ENCODE results near the gene DOCK3.
"Not testable (repeated sequence)": the region's sequence is repeated elsewhere in the genome, so short reads cannot be mapped to it uniquely, and the experiment has no call there.

DOCK3 gene

DNA sequence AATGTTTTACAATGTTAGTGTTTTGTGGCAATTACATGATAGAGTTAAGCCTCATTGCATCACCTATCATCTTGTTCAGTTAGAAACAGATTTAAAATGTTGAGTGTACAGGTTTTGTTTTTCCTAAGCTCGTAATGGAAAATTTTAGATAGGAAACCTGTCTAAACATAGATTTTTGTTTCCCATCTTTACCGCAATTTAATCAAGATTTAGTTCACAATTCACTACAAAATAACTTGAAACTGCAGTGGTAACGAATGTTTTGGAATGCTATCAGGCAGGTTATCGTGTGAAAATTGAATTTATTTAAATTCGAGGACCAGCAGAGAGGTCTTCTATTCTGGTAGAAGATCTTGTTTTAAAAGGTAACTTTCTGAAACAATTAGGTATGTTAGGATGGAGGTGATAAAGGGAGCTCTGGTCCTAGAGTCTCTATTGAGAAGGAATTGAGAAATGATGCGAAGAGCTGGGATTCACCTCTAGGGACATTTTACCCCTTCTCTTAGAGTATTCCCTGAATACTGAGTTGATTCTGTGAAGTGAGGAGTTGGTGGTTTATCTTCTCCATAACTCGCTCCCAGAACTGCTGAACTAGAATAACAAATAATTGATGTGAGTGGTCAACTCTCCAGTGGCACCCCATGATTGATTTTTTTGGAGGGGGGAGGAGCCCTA lies 1.4 kb downstream of the DOCK3 start:
- DNase-seq (ENCODE audit: low spot score), result no peak

DNA sequence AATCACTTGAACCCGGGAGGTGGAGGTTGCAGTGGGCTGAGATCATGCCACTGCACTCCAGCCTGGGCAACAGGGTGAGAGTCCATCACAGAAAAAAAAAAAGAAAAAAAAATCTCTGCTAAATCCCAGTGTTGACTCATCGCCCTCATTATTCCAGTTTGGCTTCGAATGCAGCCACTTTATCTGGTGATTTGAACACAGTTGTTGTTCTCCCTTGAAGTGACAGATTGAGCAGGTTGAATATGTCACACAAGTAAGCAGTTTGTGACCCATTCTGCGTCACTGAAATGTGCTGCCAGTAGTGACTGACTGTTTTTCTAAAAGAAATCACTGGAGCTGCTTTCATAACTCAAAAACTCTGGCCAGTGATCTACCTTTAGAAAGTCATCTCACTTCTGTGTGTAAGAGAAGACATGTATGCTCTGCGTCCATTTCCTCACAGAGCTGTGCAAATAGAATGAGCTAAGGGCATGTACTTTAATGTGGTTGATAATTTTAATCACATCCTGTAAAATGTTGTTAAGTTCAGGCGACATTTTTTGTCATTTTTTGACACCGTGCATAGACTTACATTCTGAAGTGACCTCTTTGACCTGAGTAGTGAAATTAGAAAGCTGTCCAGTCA lies 12.5 kb downstream of the DOCK3 start:
- DNase-seq (ENCODE audit: low spot score), result no peak

DNA sequence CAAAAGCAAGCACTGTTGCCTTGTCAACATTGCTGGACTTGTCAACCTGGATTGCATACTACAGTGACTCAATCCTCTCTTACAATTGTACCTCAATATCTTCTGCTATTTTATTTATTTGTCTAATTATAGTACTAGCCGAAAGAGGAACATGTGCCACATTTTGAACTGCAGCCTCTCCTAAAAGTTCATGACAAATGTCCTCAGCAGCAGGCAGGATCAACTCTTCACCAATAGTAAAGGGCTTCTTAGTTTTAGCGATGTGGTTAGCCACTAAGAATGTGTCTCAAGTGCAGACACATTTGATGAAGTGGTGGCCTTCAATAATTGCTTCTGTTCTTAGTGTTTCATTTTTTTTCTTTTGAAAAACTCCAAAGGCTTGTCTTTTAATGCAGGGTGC lies 13.2 kb downstream of the DOCK3 start:
- no peak for DNase-seq (ENCODE audit: low spot score)

DNA sequence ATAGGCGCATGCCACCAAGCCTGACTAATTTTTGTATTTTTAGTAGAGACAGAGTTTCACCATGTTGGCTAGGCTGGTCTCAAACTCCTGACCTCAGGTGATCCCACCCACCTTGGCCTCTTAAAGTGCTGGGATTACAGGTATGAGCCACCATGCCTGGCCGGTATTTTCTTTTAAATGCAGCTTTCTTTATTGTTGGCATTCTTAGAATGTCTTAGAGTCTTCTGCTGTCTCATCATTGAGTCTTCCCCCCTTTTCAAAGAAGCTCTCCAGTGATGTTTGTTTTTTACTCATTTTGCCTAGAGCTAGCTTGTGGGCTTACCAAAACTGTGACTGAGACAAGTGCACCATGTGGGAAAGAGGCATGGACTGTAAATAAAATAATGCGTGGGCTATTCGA lies 13.9 kb downstream of the DOCK3 start:
- DNase-seq (ENCODE audit: low spot score), result not testable (repeated sequence)

DNA sequence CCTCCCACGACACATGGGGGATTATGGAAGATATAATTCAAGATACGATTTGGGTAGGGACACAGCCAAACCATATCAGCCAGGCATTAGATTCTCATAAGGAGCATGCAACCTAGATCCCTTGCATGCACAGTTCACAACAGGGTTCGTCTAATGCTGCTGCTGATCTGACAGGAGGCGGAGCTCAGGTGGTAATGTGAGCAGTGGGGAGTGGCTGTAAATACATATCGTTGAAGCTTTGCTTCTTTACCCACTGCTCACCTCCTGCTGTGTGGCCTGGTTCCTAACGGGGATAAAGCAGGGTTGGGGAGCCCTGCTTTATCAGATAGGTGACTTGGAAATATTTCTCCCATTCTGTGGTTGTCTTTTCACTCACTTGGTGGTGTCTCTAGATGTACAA lies 14.8 kb downstream of the DOCK3 start:
- DNase-seq (ENCODE audit: low spot score), result no peak

DNA sequence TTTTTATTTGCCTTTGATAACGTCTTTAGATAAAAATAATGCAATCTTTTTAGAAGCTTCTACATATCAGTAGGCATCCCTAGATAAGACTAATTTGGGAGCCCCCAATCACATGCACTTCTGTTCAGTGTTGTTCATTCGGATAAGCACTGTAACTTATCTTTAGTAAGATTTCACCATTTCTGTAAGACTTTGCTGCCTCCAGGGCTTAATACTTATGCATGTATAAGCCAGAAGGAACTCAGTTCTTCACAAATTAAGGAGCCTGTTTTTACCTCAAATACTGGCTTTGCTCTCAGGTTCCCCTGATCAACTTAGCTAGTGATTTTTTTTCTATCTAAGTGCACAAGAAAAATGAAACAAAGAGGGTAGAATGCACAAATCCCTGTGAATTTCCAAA lies 20.3 kb downstream of the DOCK3 start:
- no peak for DNase-seq (ENCODE audit: low spot score)

DNA sequence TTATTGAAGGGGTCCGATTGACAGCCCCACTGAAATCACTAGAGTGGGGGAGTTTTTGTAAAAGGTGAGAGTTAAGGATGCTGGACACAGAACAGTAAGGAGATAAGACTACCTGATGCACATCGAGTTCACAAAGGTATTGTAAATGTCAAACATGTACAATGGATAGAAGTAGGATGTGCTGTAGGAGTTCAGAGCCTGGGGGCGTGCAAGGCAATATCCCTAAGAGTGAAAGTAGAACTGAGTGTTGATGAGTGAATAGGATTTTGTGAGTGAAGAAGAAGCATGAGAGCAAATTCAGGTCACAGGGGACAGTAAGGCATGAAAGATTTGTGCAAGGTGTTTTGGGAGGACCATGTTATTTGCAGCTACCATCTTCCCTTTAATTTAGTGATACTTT lies 21.5 kb downstream of the DOCK3 start:
- DNase-seq (ENCODE audit: low spot score), result no peak

DNA sequence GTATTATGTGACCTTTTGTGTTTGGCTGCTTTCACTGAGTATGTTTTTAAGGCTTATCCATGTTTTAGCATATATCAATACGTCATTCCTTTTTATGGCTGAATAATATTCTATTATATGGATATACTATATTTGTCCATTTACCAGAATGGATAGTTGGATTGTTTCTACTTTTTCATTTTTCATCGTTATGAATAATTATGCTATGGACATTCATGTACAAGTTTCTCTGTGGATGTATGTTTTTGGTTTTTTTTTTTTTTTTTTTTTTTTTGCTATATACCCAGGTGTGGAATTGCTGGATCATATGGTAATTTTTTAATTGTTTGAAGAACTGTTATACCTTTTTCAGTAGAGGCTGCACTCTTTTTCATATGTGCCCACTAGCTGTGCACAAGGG lies 23.5 kb downstream of the DOCK3 start:
- DNase-seq (ENCODE audit: low spot score), result no peak

DNA sequence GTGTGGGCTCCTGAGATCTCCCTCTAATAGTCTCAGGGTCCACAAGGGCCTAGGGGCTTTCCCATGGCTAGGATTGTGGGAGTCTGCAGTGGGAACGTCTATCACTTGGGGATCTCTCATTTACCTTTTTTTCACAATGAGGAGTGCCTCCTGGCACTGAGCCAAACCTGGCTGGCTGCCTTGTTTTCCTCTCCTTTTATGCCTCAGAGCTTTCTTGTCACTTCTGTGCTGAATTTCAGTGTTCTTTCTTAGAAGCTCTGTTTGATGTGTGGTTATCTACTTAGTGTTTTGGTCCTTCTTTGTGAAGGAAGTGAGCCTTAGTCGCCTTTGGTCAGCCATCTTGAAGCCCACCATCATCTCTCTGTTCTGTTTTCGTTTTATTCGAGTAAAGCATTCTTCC lies 33.9 kb downstream of the DOCK3 start:
- DNase-seq (ENCODE audit: low spot score), result no peak

DNA sequence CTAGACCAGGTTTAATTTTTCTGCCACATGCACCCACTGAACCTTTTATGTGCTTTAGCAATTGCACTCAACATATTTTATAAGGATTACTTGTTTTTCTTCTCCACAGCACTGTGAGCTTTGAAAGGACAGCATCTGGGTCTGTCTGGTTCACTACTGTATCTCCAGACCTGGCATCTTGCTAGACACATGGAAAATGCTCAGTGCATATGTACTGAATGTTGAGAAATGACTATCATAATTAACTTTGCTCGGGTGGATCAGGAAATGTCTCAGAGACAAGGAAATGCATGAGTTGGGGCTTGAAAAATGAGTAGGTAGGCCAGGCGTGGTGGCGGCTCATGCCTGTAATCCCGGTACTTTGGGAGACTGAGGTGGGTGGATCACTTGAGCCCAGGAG lies 40.2 kb downstream of the DOCK3 start:
- DNase-seq (ENCODE audit: low spot score), result no peak

DNA sequence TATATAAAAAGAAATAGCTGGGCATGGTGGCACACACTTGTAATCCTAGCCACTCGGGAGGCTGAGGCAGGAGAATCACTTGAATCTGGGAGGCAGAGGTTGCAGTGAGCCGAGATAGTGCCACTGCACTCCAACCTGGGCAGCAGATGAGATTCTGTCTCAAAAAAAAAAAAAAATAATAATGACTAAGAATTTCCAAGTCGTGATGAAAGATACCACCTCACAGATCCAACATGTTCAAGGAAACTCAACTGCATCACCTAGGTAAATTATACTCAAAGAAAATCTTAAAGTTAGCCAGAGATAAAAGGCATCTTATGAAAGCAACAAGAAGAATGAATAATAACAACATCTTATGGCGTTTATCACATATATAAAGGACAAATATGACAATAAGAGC lies 50.1 kb downstream of the DOCK3 start:
- no peak for DNase-seq (ENCODE audit: low spot score)

DNA sequence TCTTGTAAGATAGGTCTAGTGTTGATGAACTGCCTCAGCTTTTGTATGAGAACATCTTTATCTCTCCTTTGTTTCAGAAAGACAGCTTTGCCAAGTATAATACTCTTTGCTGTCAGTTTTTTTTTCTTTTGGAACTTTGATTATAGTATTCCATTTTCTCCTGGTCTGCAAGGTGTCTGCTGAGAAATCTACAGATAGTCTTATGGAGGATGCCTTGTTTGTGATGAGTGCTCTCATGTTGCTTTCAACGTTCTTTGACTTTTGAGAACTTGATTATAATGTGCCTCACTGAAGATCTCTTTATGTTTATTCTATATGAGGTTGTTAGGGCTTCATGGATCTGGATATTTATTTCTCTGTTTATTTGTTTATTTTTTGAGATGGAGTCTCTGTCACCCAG lies 60.3 kb downstream of the DOCK3 start:
- DNase-seq (ENCODE audit: low spot score), result no peak

DNA sequence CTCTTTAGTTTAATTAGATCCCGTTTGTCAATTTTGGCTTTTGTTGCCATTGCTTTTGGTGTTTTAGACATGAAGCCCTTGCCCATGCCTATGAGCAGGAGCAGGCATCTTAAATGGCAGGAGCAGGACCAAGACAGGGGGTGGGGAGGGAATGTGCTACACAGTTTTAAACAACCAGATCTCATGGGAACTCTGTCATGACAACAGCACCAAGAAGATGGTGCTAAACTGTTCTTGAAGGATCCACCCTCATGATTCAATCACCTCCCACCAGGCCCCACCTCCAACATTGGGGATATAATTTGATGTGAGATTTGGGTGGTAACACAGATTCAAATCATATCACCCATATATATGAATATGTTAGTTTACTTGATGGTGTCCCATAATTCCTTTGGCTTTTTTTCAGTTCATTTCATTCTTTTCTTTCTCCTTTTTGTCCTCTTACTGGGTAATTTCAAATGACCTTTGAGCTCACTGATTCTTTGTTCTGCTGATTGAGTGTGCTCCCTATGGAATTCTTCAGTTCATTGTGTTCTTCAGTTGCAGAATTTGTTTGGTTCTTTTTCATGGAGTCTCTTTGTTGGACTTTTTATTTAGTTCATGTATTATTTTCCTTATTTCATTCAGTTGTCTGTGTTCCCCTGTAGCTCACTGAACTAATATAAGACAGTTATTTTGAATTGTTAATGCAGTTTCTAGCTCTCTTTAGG lies 62.6 kb downstream of the DOCK3 start:
- no peak for DNase-seq (ENCODE audit: low spot score)

DNA sequence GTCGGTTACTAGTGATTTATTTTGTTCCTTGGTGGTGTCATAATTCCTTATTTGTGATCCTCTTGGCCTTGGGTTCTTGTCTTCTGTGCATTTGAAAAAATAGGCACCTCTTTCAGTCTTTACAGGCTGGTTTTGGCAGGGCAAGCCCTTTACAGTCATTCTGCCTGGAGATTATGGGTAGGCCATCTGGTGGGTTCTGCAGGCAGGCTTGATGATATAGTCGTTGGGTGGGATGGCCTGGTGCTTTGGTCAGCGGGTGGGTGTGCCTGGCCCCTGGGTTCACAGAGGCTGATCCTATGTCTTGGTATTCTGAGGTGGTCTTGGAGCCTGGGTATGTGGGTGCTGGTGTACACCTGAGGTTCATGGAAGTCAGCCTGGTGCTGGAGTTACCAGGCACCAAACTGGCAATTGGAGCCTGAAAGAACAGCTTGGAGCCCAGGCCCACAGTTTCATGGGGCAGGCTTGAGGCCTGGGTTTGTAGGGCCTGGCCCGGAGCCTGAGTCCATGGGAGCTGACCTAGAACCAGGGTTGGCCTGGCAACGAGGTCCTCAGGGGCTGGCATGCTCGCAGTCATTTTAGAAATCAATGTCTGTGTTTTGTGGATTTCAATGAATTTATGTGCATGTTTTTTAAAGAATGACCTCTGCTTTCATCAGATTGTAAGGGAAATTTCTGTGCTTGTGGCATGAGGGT lies 63.3 kb downstream of the DOCK3 start:
- no peak for DNase-seq (ENCODE audit: low spot score)

DNA sequence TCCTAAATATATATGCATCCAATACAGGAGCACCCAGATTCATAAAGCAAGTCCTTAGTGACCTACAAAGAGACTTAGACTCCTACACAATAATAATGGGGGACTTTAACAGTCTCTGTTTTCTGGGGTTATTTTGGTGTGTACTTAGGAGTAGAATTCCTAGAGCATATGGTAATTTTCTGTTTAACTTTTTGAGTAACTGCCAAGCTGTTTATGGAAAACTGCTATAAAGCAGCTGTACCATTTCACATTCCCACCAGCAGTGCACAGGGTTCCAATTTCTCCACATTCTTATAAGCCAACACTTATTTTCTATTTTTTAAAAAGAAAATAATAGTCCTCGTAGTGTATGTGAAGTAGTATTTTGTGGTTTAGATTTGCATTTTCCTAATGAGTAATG lies 68.9 kb downstream of the DOCK3 start:
- DNase-seq (ENCODE audit: low spot score), result no peak

DNA sequence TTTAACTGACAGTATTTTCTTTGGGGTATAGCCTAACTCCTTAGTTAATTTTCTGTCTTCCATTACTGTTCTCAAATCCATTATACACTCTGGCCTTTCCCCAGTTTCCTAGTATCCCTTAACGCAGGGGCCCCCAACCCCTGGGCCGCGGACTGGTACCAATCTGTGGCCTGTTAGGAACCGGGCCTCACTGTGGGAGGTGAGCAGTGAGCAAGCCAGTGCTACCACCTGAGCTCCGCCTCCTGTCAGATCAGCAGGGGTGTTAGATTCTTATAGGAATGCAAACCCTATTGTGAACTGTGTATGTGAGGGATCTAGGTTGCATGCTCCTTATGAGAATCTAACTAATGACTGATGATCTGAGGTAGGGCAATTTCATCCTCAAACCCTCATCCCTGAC lies 75.1 kb downstream of the DOCK3 start:
- DNase-seq (ENCODE audit: low spot score), result no peak

DNA sequence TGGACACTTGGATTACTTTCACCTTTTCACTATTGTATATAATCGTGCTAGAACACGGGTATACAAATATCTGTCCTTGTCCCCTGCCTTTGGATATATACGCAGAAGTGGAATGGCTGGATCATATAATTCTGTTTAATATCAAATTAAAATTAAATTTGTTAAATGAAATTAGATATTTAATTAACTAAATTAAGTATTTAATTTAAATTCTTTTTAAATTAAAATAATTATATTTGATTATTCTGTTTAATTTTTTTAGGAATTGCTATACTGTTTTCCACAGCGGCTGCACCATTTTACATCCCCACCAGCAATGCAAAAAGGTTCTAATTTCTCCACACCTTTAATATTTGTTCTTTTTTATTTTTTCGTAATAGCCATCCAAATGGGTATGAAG lies 84.3 kb downstream of the DOCK3 start:
- DNase-seq (ENCODE audit: low spot score), result no peak

DNA sequence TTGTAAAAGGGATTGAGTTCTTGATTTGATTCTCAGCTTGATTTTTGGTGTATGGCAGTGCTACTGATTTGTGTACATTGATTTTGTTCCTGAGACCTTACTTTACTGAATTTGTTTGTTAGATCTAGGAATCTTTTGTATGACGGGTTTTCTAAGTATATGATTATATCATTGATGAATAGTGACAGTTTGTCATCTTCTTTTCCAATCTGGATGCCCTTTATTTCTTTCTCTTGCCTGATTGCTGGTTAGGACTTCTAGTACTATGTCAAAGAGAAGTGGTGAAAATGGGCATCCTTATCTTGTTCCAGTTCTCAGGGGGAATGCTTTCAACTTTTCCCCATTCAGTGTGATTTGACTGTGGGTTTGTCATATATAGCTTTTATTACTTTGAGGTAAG lies 103.0 kb downstream of the DOCK3 start:
- DNase-seq (ENCODE audit: low spot score), result no peak

DNA sequence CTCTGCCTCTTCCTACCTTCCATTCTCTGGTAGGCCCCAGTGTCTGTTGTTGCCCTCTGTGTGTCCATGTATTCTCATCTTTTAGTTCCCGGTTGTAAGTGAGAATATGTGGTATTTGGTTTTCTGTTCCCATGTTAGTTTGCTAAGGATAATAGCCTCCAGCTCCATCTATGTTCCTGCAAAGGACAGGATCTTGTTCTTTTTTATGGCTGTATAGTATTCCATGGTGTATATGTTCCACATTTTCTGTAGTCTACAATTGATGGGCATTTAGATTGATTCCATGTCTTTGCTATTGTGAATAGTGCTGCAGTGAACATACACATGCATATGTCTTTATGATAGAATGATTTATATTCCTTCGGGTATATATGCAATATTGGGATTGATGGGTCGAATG lies 107.0 kb downstream of the DOCK3 start:
- not testable (repeated sequence) for DNase-seq (ENCODE audit: low spot score)

DNA sequence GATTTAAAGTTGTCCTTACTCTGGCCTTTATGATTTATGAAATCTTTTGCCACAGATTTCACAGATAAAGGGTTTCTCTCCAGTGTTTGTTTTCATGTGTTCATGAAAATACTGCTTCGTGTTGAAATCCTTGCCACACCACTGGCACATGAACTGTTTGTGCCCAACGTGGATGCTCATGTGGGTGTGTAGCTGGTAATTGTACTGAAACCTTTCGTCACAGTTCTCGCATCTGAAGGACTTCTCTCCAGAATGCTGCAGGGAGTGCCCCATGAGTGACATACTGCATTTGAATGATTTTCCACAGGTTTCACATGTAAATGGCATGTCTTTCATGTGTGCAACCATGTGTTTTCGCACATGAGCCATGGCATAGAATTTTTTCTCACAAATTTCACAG lies 111.9 kb downstream of the DOCK3 start:
- no peak for DNase-seq (ENCODE audit: low spot score)

DNA sequence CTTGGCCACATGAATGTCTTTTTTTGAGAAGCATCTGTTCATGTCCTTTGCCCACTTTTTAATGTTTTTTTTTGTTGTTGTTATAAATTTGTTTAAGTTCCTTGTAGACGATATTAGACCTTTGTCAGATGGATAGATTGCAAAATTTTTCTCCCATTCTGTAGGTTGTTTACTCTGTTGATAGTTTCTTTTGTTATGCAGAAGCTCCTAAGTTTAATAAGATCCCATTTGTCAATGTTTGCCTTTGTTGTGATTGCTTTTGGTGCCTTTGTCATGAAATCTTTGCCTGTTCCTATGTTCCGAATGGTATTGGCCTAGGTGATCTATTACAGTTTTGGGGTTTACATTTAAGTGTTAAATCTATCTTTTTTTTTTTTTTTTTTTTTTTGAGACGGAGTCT lies 116.2 kb downstream of the DOCK3 start:
- not testable (repeated sequence) for DNase-seq (ENCODE audit: low spot score)

DNA sequence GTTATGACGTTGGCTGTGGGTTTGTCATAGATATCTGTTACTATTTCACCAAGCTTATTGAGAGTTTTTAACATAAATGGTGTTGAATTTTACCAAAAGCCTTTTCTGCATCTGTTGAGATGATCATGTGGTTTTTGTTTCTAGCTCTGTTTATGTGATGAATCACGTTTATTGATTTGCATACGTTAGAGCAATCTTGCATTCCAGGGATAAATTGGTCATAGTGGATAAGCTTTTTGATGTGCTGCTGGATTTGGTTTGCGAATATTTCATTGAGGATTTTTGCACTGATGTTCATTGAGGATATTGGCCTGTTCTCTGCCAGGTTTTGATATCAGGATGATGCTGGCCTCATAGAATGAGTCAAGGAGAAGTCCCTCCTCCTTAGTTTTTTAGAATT lies 117.8 kb downstream of the DOCK3 start:
- no peak for DNase-seq (ENCODE audit: low spot score)

DNA sequence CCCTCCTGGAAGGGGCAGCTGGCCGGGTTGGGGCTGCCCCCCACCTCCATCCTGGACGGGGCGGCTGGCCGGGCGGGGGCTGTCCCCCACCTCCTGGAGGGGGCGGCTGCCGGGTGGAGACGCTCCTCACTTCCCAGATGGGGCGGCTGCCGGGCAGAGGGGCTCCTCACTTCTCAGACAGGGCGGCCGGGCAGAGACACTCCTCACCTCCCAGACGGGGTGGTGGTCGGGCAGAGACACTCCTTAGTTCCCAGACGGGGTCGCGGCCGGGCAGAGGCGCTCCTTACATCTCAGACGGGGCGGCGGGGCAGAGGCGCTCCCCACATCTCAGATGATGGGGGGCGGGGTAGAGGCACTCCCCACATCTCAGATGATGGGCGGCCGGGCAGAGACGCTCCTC lies 129.1 kb downstream of the DOCK3 start:
- not testable (repeated sequence) for DNase-seq (ENCODE audit: low spot score)

All from hematopoietic multipotent progenitor cell treated with erythropoietin and hydrocortisone succinate and interleukin-3 and kit ligand, for 17 days (in vitro differentiated cells).